HepG2 (cell line): Measurements from ENCODE around the gene PRR5L. TPM values are rescaled to one million over a fixed set of nuclear protein-coding genes. Genes with fewer than 3 reads are reported as not detected.
A peak's percentile ranks its signal among the peaks of the same experiment; 100 is the strongest.

Experiments used
- ATAC-seq: fragments of 200-7000 bp; cut with Tn5 transposase; 3 replicates; pipeline ENCODE4 v1.9.1; 2020; ENCODE audit warnings: mild to moderate bottlenecking, moderate library complexity
- BruUV-seq: library from RNA; stranded (reverse); fragments of 400-500 nt; replicated peaks from 2 replicates; lab custom pipeline; 2021; lab: Mats Ljungman, UMichigan
- CTCF ChIA-PET: fragments of 300-600 bp; formaldehyde crosslinking; extraction: SDS; loops from one replicate; lab custom pipeline; 2021; ENCODE audit warnings: low total read pairs, inconsistent platforms, low intra/inter-chr PET ratio; lab: Yijun Ruan, JAX
- POLR2A ChIA-PET: fragments of 350-600 bp; sonication (Branson Sonifier 250); formaldehyde crosslinking; loops from one replicate; lab custom pipeline; 2020; ENCODE audit warnings: antibody characterized with exemption, inconsistent platforms; lab: Yijun Ruan, JAX
- DNase-seq: peaks from one replicate; pipeline ENCODE4 v3.0.0-alpha.2; 2015; ENCODE audit warnings: low spot score
- FAIRE-seq: peaks from 3 replicates; lab custom pipeline; 2011; peaks lifted over from hg19 to GRCh38; lab: Jason Lieb, UNC
- H2AFZ ChIP-seq: one replicate; pipeline ENCODE4 v1.6.1; 2011; ENCODE audit warnings: low read length, inconsistent platforms
- H3K27ac ChIP-seq: fragments of 300-600 bp; 3 replicates; pipeline ENCODE4 v1.8.0; 2011; ENCODE audit warnings: mixed run types, mild to moderate bottlenecking, mixed read lengths, low read length, inconsistent platforms; ENCODE audit not compliant: insufficient read depth; ENCODE audit errors: extremely low read length
- H3K27me3 ChIP-seq, 2 experiments: fragments of 200-600 bp in 1 of 2; 2 replicates in 1 of 2; 3 replicates in 1 of 2; pipeline versions ENCODE4 v1.6.0 to v1.8.0; 2011; ENCODE audit warnings: low read length in 2 of 2, mild to moderate bottlenecking in 2 of 2, moderate library complexity in 2 of 2, inconsistent platforms in 1 of 2; ENCODE audit not compliant: insufficient read depth in 2 of 2, control insufficient read depth in 1 of 2
- H3K36me3 ChIP-seq, 2 experiments: fragments of 200-600 bp in 1 of 2; replicated peaks in 1 of 2; 2 replicates in 1 of 2; 3 replicates in 1 of 2; pipeline versions ENCODE4 v1.5.1 to v1.8.0; 2011; ENCODE audit warnings: low read length in 2 of 2, inconsistent platforms in 1 of 2; ENCODE audit not compliant: insufficient read depth in 2 of 2, control insufficient read depth in 1 of 2
- H3K4me1 ChIP-seq: 2 replicates; pipeline ENCODE4 v1.5.1; 2012; ENCODE audit warnings: low read length, inconsistent platforms; ENCODE audit not compliant: insufficient read depth
- H3K4me2 ChIP-seq: 2 replicates; pipeline ENCODE4 v1.6.0; 2011; ENCODE audit warnings: low read depth, low read length, inconsistent platforms
- H3K4me3 ChIP-seq, 3 experiments: fragments of 200-600 bp in 1 of 3; sonication (generic), shearing (Covaris generic) in 1 of 3; replicated peaks in 1 of 3; 2 replicates each; pipeline ENCODE4 v1.5.1; 2011 to 2016; ENCODE audit warnings: low read length in 3 of 3, inconsistent platforms in 2 of 3, low read depth in 2 of 3, mild to moderate bottlenecking in 2 of 3, control low read depth in 1 of 3, mixed read lengths in 1 of 3; ENCODE audit not compliant: insufficient read depth in 1 of 3
- H3K79me2 ChIP-seq: one replicate; pipeline ENCODE4 v1.6.1; 2011; ENCODE audit warnings: low read length, inconsistent platforms; ENCODE audit not compliant: insufficient read depth
- H3K9ac ChIP-seq: 2 replicates; pipeline ENCODE4 v1.6.0; 2011; ENCODE audit warnings: mild to moderate bottlenecking, low read depth, low read length, inconsistent platforms; ENCODE audit not compliant: insufficient read depth
- H3K9me3 ChIP-seq: 2 replicates; pipeline ENCODE4 v1.5.1; 2012; ENCODE audit warnings: mild to moderate bottlenecking, low read length
- H4K20me1 ChIP-seq: 2 replicates; pipeline ENCODE4 v1.6.0; 2011; ENCODE audit warnings: inconsistent platforms, mild to moderate bottlenecking, low read length, moderate library complexity; ENCODE audit not compliant: insufficient read depth
- MAFF ChIP-seq: IDR thresholded peaks from 2 replicates; pipeline ENCODE4 v1.6.1; 2011; ENCODE audit warnings: low read depth, low read length, improper control_type of control experiment
- MAFG ChIP-seq: sonication (generic); formaldehyde crosslinking; IDR thresholded peaks from 2 replicates; pipeline ENCODE4 v1.5.1; 2020; ENCODE audit warnings: mild to moderate bottlenecking, missing genetic modification reagents
- MBD4 ChIP-seq: IDR thresholded peaks from 2 replicates; pipeline ENCODE4 v1.6.1; 2012; ENCODE audit warnings: low read length, inconsistent platforms, borderline replicate concordance
- NFYC ChIP-seq: IDR thresholded peaks from 2 replicates; pipeline ENCODE4 v1.6.1; 2016; ENCODE audit warnings: missing genetic modification reagents, missing compliant biosample characterization
- PAF1 ChIP-seq: IDR thresholded peaks from 2 replicates; pipeline ENCODE4 v1.6.1; 2016; ENCODE audit warnings: missing genetic modification reagents, missing compliant biosample characterization
- PRPF4 ChIP-seq: fragments of 200-400 bp; formaldehyde crosslinking; IDR thresholded peaks from 2 replicates; pipeline ENCODE4 v1.6.1; 2016; ENCODE audit warnings: low read length, low read depth; ENCODE audit not compliant: poor library complexity, severe bottlenecking
- SAP130 ChIP-seq: IDR thresholded peaks from 2 replicates; pipeline ENCODE4 v1.6.1; 2016; ENCODE audit warnings: low read depth
- SMAD9 ChIP-seq: sonication (generic); formaldehyde crosslinking; IDR thresholded peaks from 2 replicates; pipeline ENCODE4 v1.5.1; 2020; ENCODE audit warnings: mild to moderate bottlenecking, missing genetic modification reagents
- TEAD3 ChIP-seq: optimal IDR thresholded peaks from 2 replicates; pipeline ENCODE3; 2016; ENCODE audit warnings: borderline replicate concordance
- ZBTB1 ChIP-seq: sonication (generic); formaldehyde crosslinking; IDR thresholded peaks from 2 replicates; pipeline ENCODE4 v1.4.0; 2020; ENCODE audit warnings: missing genetic modification reagents, borderline replicate concordance
- ZFP62 ChIP-seq: sonication (generic); formaldehyde crosslinking; IDR thresholded peaks from 2 replicates; pipeline ENCODE4 v1.4.0; 2020; ENCODE audit warnings: missing genetic modification reagents
- ZNF383 ChIP-seq: sonication (generic); formaldehyde crosslinking; IDR thresholded peaks from 2 replicates; pipeline ENCODE4 v1.4.0; 2020; ENCODE audit warnings: missing genetic modification reagents, mild to moderate bottlenecking, borderline replicate concordance
- ZNF501 ChIP-seq: sonication (generic); formaldehyde crosslinking; IDR thresholded peaks from 2 replicates; pipeline ENCODE4 v1.5.1; 2020; ENCODE audit warnings: mild to moderate bottlenecking, moderate library complexity, missing genetic modification reagents
- WGBS: methylation state at CpG from one replicate; pipeline ENCODE4 v1.1.6; 2017; ENCODE audit warnings: low lambda C conversion rate; 5-methylcytosine and 5-hydroxymethylcytosine counted together
- in situ Hi-C: cut with HindIII; loops from 2 replicates; pipeline ENCODE4 v1.10.0; 2017; ENCODE audit warnings: low pct_unique_long_range_greater_than_20kb; ENCODE audit not compliant: extremely low pct_ligation_motif_present
- intact Hi-C: fragments of 100-400 bp; cut with micrococcal nuclease; formaldehyde crosslinking; loops from one replicate; pipeline ENCODE4 v1.10.0; 2022; ENCODE audit not compliant: unreplicated experiment
- polyA plus RNA-seq, 8 experiments: library from polyadenylated mRNA; depleted of rRNA in 3 of 8; stranded (reverse) in 7 of 8; unstranded in 1 of 8; fragments of >200 nt; fragmentation: Illumina TruSeq in 4 of 8; extraction: Trizol in 4 of 8; gene quantifications; 2 replicates each; pipeline versions ENCODE4 v1.2.1 to v1.2.3, GENCODE V29; 2011 to 2016; ENCODE audit warnings: low read depth in 4 of 8, missing spikeins in 1 of 8, mixed read lengths in 1 of 8; ENCODE audit not compliant: insufficient read depth in 1 of 8
- total RNA-seq, 5 experiments: library from RNA; depleted of rRNA; stranded (reverse); fragments of >200 nt; fragmentation: Illumina TruSeq; extraction: Trizol; gene quantifications; 2 replicates each; pipeline ENCODE4 v1.2.3, GENCODE V29; 2016; ENCODE audit warnings: low read depth in 1 of 5
- TF ChIP-seq, protein P1 (sequence below): sonication (generic); formaldehyde crosslinking; IDR thresholded peaks from 2 replicates; pipeline ENCODE4 v1.8.0; 2022; ENCODE audit warnings: missing genetic modification reagents, low read depth, mild to moderate bottlenecking, borderline replicate concordance

Gene PRR5L
- total and polyA plus RNA-seq, 2 of the 13 experiments (the other 11 are each of a cell fraction or from before 2014, with no cell fraction given), result 0.16 TPM; not detected in 1

DNA sequence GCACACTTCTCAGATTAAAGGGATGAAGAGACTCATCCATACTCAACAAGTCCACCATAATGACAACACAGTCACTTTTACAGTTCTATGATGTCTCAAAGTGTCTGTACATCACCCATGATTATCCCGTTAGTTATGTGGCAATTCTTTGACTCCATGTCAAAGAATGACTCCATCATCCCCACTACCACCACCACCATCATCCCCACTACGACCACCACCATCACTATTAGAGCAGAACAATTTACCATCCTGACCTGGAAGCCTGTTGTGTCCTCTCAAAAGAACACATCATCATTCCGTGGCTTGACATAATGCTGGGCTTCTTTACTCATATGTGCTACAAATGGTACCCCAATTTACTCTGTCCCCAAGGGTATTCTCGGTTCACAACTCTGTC lies 13.7 kb downstream of the PRR5L start:
- Histone ChIP-seq H3K79me2 (no peaks in the 10 kb centered on the region), H3K9ac (no peak overlapping the region), H3K4me2 (no peak overlapping the region), H3K27me3 (no peaks in the 10 kb centered on the region), H3K9me3 (no peaks in the 10 kb centered on the region), H3K4me3 (no peak overlapping the region)
- peak; percentile 15 for FAIRE-seq
- ChIA-PET CTCF (no interaction called here), POLR2A (no interaction called here)
- intact Hi-C loops, result no loop called here
- TF ChIP-seq ZNF501 (CRISPR knock-in tag) (no peak), ZFP62 (CRISPR knock-in tag) (no peak), MAFG (CRISPR knock-in tag) (no peak), NFYC (CRISPR knock-in tag) (no peak), MAFF (no peak), SMAD9 (CRISPR knock-in tag) (no peak), ZBTB1 (CRISPR knock-in tag) (no peak), ZNF383 (CRISPR knock-in tag) (no peak), MBD4 (no peak), TEAD3 (CRISPR knock-in tag) (no peak), PRPF4 (no peak), SAP130 (CRISPR knock-in tag) (no peak), PAF1 (no peak)
- TF ChIP-seq, protein P1, sequence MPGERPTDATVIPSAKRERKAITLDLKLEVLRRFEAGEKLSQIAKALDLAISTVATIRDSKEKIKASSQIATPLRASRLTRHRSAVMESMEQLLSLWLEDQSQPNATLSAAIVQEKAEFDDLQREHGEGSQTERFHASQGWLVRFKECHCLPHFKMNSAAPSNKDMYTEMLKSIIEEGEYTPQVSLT (CRISPR knock-in tag), result no peak
- TF ChIP-seq, all 625 proteins: peak for 0
- 6% methylated on average over 4 of the region's 4 CpGs for WGBS
- ATAC-seq (no peak), DNase-seq (no peak)
- no TSS peak for BruUV-seq
- H3K4me1 ChIP-seq, result no peaks in the 10 kb centered on the region
- H3K36me3 ChIP-seq, result no peaks in the 10 kb centered on the region
- no peaks in the 10 kb centered on the region for H4K20me1 ChIP-seq
- in situ Hi-C loops, result loop anchor here (10.0 kb wide), 1 partner anchor 165 kb away; no protein-coding TSS in a partner anchor
- H2AFZ ChIP-seq, result no peak overlapping the region
- no peak overlapping the region for H3K27ac ChIP-seq
